ENCODE measurements around the gene SUPT5H. TPM values are rescaled to one million over a fixed set of nuclear protein-coding genes. Genes with fewer than 3 reads are reported as not detected.

SUPT5H gene
- total and polyA plus RNA-seq, 10 of the 15 experiments (the other 5 are each of a cell fraction or from before 2014, with no cell fraction given), result 27.2 to 194 (median 83.6) TPM

DNA sequence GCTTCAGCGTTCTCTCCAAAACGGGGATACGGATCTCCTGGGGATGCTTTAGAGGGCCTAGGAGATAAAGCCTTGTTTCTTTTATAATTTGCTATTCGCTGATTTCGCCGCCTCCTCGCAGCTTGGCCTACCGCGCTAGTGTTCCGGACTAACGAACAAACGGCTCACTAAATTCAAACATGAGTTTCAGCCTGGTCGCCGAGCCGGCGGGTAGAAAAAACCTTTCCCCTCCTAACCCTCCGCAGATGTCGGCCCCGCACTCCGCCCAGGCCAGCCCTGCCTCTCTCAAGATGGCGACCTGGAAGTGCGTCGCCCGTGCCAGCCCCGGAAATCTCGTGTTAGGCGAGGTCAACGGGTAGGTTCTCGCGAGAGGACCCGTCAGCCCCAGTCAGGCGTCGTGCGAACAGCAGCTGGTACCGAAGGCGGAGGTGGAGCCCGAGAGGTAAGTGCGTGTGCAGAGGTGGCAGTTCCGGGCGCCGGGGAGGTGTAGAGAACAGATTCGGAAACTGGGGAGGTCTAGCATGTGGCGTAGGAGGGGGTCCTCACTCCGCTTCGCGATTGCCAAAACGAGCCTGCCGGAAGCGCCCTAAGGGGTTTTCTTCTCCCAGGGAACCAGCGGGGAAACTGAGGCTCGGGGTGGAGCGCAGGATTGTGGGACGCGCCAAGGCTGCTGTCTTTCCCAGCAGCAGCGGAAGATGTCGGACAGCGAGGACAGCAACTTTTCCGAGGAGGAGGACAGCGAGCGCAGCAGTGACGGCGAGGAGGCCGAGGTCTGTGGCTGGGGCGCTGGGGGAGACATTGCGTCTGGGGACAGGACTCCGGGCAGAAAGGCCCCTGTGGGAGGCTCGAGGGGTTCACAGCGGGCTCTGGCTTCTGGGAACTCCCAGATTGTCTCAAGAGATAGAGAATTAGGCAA is at the start of gene SUPT5H (continued):
- peak; percentile 86 for TF ChIP-seq GABPA (IDR thresholded peaks at IDR 0.05; ENCODE audit: low read depth)
- TF ChIP-seq POLR2AphosphoS5 (IDR thresholded peaks at IDR 0.05; ENCODE audit: low read length), result peak; percentile 96
- TF ChIP-seq HCFC1 (IDR thresholded peaks at IDR 0.05; ENCODE audit: low read length), result peak; percentile 89
- TF ChIP-seq POLR2AphosphoS2 (IDR thresholded peaks at IDR 0.05; ENCODE audit: low read depth, low read length), result peak; percentile 57; the same call in 1 of the 2 replicates
- peak; percentile 69; the same call in 1 of the 2 replicates for TF ChIP-seq SMARCA5 (IDR thresholded peaks at IDR 0.05)
- TF ChIP-seq ESRRA (IDR thresholded peaks at IDR 0.05; ENCODE audit: low read length), result 0 out of 2 replicates have a peak, but pooled peaks have one; percentile 69
- peak; percentile 95 for TF ChIP-seq POLR2A (IDR thresholded peaks at IDR 0.05; ENCODE audit: low read depth, low read length)
- peak; percentile 99 for TF ChIP-seq RCOR1 (conservative IDR thresholded peaks at IDR 0.05; ENCODE audit: low read depth, low read length)
- no peak for TF ChIP-seq BCL11A (IDR thresholded peaks at IDR 0.05; ENCODE audit: low read depth, low read length)
- TF ChIP-seq, protein P1, sequence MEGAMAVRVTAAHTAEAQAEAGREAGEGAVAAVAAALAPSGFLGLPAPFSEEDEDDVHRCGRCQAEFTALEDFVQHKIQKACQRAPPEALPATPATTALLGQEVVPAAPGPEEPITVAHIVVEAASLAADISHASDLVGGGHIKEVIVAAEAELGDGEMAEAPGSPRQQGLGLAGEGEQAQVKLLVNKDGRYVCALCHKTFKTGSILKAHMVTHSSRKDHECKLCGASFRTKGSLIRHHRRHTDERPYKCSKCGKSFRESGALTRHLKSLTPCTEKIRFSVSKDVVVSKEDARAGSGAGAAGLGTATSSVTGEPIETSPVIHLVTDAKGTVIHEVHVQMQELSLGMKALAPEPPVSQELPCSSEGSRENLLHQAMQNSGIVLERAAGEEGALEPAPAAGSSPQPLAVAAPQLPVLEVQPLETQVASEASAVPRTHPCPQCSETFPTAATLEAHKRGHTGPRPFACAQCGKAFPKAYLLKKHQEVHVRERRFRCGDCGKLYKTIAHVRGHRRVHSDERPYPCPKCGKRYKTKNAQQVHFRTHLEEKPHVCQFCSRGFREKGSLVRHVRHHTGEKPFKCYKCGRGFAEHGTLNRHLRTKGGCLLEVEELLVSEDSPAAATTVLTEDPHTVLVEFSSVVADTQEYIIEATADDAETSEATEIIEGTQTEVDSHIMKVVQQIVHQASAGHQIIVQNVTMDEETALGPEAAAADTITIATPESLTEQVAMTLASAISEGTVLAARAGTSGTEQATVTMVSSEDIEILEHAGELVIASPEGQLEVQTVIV (IDR thresholded peaks at IDR 0.05; ENCODE audit: borderline replicate concordance, partially characterized antibody), result peak; percentile 94
- no peak for TF ChIP-seq ZBTB4 (CRISPR knock-in tag; IDR thresholded peaks at IDR 0.05)
- no peak; the same call in 1 of the 2 replicates for TF ChIP-seq FOXK2 (IDR thresholded peaks at IDR 0.05)
- no peak for TF ChIP-seq REST (IDR thresholded peaks at IDR 0.05; ENCODE audit: low read depth, low read length)
- no peak for TF ChIP-seq KAT2A (conservative IDR thresholded peaks at IDR 0.05; ENCODE audit: control insufficient read depth, low read depth, low read length)
- TF ChIP-seq MEF2A (IDR thresholded peaks at IDR 0.05; ENCODE audit: insufficient read depth, low read depth, low read length), result peak; percentile 58; the same call in 1 of the 2 replicates
- TF ChIP-seq ZNF207 (IDR thresholded peaks at IDR 0.05; ENCODE audit: borderline replicate concordance), result 0 out of 2 replicates have a peak, but pooled peaks have one; percentile 20
- TF ChIP-seq, protein P2, sequence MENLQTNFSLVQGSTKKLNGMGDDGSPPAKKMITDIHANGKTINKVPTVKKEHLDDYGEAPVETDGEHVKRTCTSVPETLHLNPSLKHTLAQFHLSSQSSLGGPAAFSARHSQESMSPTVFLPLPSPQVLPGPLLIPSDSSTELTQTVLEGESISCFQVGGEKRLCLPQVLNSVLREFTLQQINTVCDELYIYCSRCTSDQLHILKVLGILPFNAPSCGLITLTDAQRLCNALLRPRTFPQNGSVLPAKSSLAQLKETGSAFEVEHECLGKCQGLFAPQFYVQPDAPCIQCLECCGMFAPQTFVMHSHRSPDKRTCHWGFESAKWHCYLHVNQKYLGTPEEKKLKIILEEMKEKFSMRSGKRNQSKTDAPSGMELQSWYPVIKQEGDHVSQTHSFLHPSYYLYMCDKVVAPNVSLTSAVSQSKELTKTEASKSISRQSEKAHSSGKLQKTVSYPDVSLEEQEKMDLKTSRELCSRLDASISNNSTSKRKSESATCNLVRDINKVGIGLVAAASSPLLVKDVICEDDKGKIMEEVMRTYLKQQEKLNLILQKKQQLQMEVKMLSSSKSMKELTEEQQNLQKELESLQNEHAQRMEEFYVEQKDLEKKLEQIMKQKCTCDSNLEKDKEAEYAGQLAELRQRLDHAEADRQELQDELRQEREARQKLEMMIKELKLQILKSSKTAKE (IDR thresholded peaks at IDR 0.05; ENCODE audit: low read depth, poor library complexity, severe bottlenecking), result peak; percentile 15
- no peak for TF ChIP-seq ZNF217 (IDR thresholded peaks at IDR 0.05)

Measured in GM12878 (cell line).